IPS DF 4.7 (cell line): ENCODE data around the gene MAT2B.

Experiments
- DNase-seq: peaks from one replicate; pipeline ENCODE4 v3.0.0-alpha.2; 2013; ENCODE audit warnings: low spot score; ENCODE audit errors: extremely low read depth

MAT2B gene

GRCh38 chr5:163548649-163549048 lies 43.2 kb downstream of the MAT2B start:
- DNase-seq: no peak

- no peak for DNase-seq
Measured at GRCh38 chr5:163551156-163551555, 45.7 kb downstream of the MAT2B start.

- DNase-seq: no peak
Measured at GRCh38 chr5:163552536-163552935, 47.1 kb downstream of the MAT2B start.

- no peak for DNase-seq
Measured at GRCh38 chr5:163561339-163561738, 55.9 kb downstream of the MAT2B start.

- DNase-seq: no peak
Measured at GRCh38 chr5:163562071-163562470, 56.7 kb downstream of the MAT2B start.

GRCh38 chr5:163563112-163563511 lies 57.7 kb downstream of the MAT2B start:
- DNase-seq: no peak

GRCh38 chr5:163563880-163564279 lies 58.5 kb downstream of the MAT2B start:
- DNase-seq: no peak

GRCh38 chr5:163564321-163564938 lies 59.0 kb downstream of the MAT2B start:
- DNase-seq: no peak

GRCh38 chr5:163565492-163565891 lies 60.1 kb downstream of the MAT2B start:
- no peak for DNase-seq

GRCh38 chr5:163565931-163566608 lies 60.7 kb downstream of the MAT2B start:
- DNase-seq: no peak

- no peak for DNase-seq
Measured at GRCh38 chr5:163566678-163567077, 61.3 kb downstream of the MAT2B start.

GRCh38 chr5:163567811-163568210 lies 62.4 kb downstream of the MAT2B start:
- no peak for DNase-seq
